HG02588 (cell line): ENCODE results near the gene MOB1B.
"Not testable (repeated sequence)": the region's sequence is repeated elsewhere in the genome, so short reads cannot be mapped to it uniquely, and the experiment has no call there.

Experiments
- ATAC-seq: cut with Tn5 transposase; IDR thresholded peaks from one replicate; pipeline ENCODE4 v1.9.1; 2021; ENCODE audit warnings: mild to moderate bottlenecking, moderate library complexity; ENCODE audit not compliant: unreplicated experiment

Gene MOB1B

DNA sequence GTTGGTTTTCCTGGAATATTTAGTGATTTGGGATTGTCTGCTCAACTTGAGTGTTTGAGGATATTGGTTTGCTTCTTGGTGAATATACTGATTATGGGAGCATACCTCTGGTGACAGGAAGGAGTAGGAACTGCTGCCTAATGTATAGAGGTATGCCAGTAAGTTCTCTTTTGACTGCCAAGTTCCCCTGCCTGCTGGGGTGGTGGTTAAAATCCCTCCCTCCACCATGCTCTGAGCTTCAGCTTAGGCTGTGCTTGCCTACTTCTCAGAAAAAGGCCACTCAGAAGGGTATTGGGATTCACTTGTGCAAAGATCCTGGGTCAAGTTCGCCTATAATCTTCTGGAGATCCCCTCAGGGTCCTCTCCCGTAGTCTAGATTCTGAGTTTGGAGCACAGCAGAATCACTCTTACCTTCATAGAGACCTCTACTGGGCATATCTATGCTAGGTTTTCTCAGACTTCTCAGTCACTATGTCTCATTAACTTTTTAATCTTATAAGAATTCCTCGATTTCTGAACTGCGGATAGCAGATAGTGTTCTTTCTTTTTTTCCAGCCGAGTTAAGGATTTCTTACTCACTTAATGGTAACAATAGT, 46.6 kb downstream of the MOB1B start:
- ATAC-seq, result peak; percentile 50

GRCh38 chr4:70954032-70954431, 51.9 kb downstream of the MOB1B start:
- ATAC-seq, result no peak

GRCh38 chr4:70956549-70957210, 54.5 kb downstream of the MOB1B start:
- no peak for ATAC-seq

DNA sequence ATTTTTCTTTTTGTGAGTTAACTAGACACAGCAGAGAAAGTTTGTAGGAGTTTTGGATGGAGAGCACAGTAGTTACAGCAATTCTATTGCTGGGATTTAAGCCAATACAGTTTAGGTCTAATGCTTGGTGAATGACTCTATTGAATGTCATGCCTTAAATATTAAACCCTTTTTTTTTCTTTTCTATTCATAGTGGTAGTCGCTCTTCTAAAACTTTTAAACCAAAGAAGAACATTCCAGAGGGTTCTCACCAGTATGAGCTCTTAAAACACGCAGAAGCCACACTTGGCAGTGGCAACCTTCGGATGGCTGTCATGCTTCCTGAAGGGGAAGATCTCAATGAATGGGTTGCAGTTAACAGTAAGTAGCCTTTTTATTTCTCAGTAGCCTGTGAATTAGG, 56.5 kb downstream of the MOB1B start:
- no peak for ATAC-seq

- ATAC-seq, result no peak
Observed at GRCh38 chr4:70969076-70969475, 66.9 kb downstream of the MOB1B start.

DNA sequence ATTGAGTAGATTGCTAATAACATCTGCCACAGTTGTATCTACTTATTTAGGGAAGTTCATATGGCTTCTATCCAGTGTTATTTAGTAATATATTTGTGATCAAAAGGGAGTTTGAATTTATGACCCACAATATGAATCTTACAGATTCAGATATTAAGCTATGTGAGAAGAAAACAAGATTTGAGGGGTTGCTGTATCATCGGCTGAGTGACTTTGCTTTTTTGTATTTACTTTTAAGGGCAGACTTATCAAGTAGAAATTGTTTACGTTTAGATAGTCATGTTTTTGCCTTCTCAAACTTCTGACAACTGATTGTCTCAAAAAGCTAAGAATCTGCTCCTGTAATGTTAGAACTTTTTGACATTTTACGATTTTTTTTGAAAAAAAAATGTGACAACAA, 74.1 kb downstream of the MOB1B start:
- no peak for ATAC-seq

DNA sequence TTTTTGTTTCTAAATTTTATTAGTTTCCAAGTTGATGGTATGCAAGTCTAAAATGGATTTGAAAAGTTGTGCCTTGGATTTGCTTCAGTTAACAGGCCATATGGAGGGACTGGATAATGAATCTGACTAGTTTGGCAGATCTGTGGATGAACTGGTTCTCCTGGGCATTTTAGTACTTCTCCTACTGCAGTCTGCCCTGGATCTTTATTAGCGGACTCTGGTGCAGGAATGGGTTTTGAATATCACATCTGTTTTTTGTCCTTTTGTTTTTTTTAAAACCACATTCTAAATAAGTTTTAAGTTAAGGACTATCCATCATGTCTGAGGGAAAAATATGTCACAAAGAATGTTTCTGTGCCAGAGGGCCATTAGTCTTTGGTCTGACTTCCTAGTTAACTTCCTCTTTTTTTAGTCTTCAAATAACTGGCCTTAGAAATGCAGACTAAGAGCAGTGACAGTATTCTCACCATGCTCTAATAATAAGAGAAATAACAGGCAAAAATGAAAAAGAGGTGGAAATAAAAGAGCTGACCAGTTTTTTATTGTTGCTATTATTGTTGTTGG, 77.4 kb downstream of the MOB1B start:
- ATAC-seq, result no peak

DNA sequence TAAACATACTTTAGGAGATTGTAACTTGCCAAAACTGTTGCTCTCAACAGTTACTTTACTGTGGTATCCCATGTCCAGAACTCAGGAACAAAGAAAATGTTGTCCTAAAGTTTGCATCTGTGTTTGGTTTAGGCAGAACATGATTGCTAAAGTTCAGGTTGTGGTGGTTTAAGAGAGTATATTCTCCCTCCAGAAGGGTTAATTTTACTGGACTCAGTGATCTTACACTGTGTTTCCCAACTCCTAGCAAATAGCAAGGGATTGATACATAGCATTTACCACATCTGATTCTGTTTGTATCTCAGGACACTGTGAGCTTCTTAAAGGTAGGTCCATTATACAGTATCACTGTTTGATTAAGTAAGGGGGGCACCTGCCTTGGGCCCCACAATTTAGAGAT, 78.0 kb downstream of the MOB1B start:
- ATAC-seq, result no peak

GRCh38 chr4:70984106-70984505, 81.9 kb downstream of the MOB1B start:
- ATAC-seq, result no peak

- ATAC-seq, result no peak
Observed at GRCh38 chr4:70984589-70984988, 82.4 kb downstream of the MOB1B start.

- no peak for ATAC-seq
Observed at GRCh38 chr4:70991596-70991995, 89.4 kb downstream of the MOB1B start.

- ATAC-seq, result no peak
Observed at GRCh38 chr4:70992391-70992881, 90.3 kb downstream of the MOB1B start.

GRCh38 chr4:70993181-70994068, 91.3 kb downstream of the MOB1B start, which contains the start of gene DCK:
Gene DCK (plus strand): TSS chr4:70993649. CDS start chr4:70993836, 187 bp downstream.
- peak; percentile 86 for ATAC-seq

DNA sequence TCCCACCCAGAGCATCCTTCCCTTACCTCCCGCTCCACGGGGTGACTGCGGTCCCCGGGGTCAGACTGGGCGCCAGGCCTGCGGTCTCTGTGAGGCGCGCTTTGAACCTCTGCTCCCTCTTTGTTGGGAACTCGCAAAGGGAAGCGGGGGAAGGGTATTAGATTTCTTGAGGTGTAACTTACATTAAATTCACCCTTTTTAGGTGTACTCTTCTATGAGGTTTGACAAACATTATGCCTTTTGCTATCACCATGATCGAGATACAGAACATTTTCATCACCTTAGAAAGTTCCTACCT, 91.8 kb downstream of the MOB1B start:
- ATAC-seq, result no peak

GRCh38 chr4:70994387-70995099, 92.4 kb downstream of the MOB1B start:
- peak; percentile 37 for ATAC-seq

GRCh38 chr4:70996018-70996360, 93.8 kb downstream of the MOB1B start:
- no peak for ATAC-seq

GRCh38 chr4:70997036-70997435, 94.9 kb downstream of the MOB1B start:
- no peak for ATAC-seq

GRCh38 chr4:70997546-70997945, 95.4 kb downstream of the MOB1B start:
- no peak for ATAC-seq

DNA sequence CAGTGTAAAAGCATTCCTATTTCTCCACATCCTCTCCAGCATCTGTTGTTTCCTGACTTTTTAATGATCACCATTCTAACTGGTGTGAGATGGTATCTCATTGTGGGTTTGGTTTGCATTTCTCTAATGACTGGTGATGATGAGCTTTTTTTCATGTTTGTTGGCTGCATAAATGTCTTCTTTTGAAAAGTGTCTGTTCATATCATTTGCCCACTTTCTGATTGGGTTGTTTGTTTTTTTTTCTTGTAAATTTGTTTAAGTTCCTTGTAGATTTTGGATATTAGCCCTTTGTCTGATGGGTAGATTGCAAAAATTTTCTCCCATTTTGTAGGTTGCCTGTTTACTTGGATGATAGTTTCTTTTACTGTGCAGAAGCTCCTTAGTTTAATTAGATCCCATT, 97.5 kb downstream of the MOB1B start:
- ATAC-seq, result not testable (repeated sequence)

DNA sequence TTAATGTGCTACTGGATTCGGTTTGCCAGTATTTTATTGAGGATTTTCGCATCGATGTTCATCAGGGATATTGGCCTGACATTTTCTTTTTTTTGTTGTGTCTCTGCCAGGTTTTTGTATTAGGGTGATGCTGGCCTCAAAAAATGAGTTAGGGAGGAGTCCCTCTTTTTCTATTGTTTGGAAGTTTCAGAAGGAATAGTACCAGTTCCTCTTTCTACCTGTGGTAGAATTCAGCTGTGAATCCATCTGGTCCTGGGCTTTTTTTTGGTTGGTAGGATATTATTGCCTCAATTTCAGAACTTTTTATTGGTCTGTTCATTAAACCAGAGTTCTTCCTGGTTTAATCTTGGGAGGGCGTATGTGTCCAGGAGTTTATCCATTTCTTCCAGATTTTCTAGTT, 99.2 kb downstream of the MOB1B start:
- ATAC-seq, result not testable (repeated sequence)

DNA sequence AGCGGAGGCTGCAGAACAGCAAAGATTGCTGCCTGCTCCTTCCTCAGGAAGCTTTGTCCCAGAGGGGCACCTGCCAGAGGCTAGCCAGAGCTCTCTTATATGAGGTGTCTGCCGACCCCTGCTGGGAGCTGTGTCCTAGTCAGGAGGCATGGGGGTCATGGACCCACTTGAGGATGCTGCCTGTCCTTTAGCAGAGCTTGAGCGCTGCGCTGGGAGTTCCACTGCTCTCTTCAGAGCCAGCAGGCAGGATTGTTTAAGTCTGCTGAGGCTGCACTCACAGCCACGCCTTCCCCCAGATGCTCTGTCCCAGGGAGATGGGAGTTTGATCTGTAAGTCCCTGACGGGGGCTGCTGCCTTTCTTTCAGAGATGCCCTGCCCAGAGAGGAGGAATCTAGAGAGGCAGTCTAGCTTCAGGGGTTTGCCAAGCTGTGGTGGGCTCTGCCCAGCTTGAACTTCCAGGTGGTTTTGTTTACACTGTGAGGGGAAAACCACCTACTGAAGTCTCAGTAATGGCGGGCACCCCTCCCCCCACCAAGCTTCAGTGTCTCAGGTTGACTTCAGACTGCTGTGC, 102.2 kb downstream of the MOB1B start:
- no peak for ATAC-seq
